Omental fat pad (tissue), 4 donors: ENCODE data around the gene PIP4K2A. TPM values are rescaled to one million over a fixed set of nuclear protein-coding genes. Genes with fewer than 3 reads are reported as not detected.

ENCODE experiments used
- ATAC-seq: fragments of 150-250 bp; one replicate; pipeline ENCODE4 v1.9.1; 2016; ENCODE audit warnings: mild to moderate bottlenecking, moderate library complexity; ENCODE audit not compliant: low FRiP score
- DNase-seq: peaks from one replicate; pipeline ENCODE4 v3.0.0-alpha.2; 2019; ENCODE audit warnings: low spot score
- CTCF ChIP-seq, 3 donors: fragments of 450-650 bp; IDR thresholded peaks; one replicate each; pipeline ENCODE4 v1.5.1; 2016 to 2017; ENCODE audit warnings: antibody characterized with exemption in 3 of 3, mild to moderate bottlenecking in 3 of 3, moderate library complexity in 2 of 3
- total RNA-seq, 4 donors: library from RNA; depleted of rRNA; stranded (reverse); fragments of >200 nt; gene quantifications; one replicate each; pipeline ENCODE4 v1.1.0, GENCODE V29; 2016

The PIP4K2A gene
- total RNA-seq, 4 donors from 2014 or later, result 16.2 to 32.5 (median 30.4) TPM

- DNase-seq, result no peak
These were observed 124.4 kb downstream of the PIP4K2A start for GRCh38 chr10:22589851-22590514.

GRCh38 chr10:22588462-22588861, 125.9 kb downstream of the PIP4K2A start:
- DNase-seq, result no peak
- no peak for ATAC-seq
- TF ChIP-seq CTCF (IDR thresholded peaks at IDR 0.05), result no peak

More at GRCh38 chr10:22589851-22590514, 124.4 kb downstream of the PIP4K2A start:
- ATAC-seq, result no peak
- no peak for TF ChIP-seq CTCF (IDR thresholded peaks at IDR 0.05)

GRCh38 chr10:22583683-22584082, 130.7 kb downstream of the PIP4K2A start:
- TF ChIP-seq CTCF (IDR thresholded peaks at IDR 0.05), result no peak
- ATAC-seq (no peak), DNase-seq (no peak)

- no peak for TF ChIP-seq CTCF (IDR thresholded peaks at IDR 0.05)
- ATAC-seq (no peak), DNase-seq (no peak)
These were observed 132.9 kb downstream of the PIP4K2A start for GRCh38 chr10:22581461-22581860.

- TF ChIP-seq CTCF (IDR thresholded peaks at IDR 0.05), result no peak
- DNase-seq (no peak), ATAC-seq (no peak)
These were observed 133.7 kb downstream of the PIP4K2A start for GRCh38 chr10:22580711-22581110.

GRCh38 chr10:22579826-22580225, 134.6 kb downstream of the PIP4K2A start:
- ATAC-seq (no peak), DNase-seq (no peak)
- no peak for TF ChIP-seq CTCF (IDR thresholded peaks at IDR 0.05)

GRCh38 chr10:22573820-22574569, 140.4 kb downstream of the PIP4K2A start:
- ATAC-seq (no peak), DNase-seq (no peak)
- TF ChIP-seq CTCF (IDR thresholded peaks at IDR 0.05), result no peak
